SIG-M5 treated with dmso at 0.1 percent for 504 hours (cell line): ENCODE data around the gene C2CD4A.
"Not testable (repeated sequence)": the region's sequence is repeated elsewhere in the genome, so short reads cannot be mapped to it uniquely, and the experiment has no call there.

Source experiments
- DNase-seq: peaks from one replicate; lab custom pipeline; 2025; ENCODE audit not compliant: unreplicated experiment; lab: John Stamatoyannopoulos, UW

Gene C2CD4A, protein sequence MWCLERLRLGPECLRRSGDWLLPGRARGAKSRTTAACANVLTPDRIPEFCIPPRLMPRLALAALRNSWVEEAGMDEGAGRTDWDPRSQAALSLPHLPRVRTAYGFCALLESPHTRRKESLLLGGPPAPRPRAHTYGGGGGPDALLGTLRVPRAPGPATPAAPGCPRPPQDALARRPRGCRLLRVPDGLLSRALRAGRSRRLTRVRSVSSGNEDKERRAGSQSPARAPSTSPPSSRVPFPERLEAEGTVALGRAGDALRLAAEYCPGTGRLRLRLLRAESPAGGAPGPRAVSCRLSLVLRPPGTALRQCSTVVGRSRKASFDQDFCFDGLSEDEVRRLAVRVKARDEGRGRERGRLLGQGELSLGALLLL

GRCh38 chr15:62066663-62067447 lies at the start of gene C2CD4A:
C2CD4A (plus strand) TSS chr15:62066977; CDS start chr15:62067614, 637 bp downstream.
- DNase-seq = peak; percentile 26

GRCh38 chr15:62020576-62021160 lies 46.1 kb upstream of the C2CD4A start:
- DNase-seq = no peak

DNA sequence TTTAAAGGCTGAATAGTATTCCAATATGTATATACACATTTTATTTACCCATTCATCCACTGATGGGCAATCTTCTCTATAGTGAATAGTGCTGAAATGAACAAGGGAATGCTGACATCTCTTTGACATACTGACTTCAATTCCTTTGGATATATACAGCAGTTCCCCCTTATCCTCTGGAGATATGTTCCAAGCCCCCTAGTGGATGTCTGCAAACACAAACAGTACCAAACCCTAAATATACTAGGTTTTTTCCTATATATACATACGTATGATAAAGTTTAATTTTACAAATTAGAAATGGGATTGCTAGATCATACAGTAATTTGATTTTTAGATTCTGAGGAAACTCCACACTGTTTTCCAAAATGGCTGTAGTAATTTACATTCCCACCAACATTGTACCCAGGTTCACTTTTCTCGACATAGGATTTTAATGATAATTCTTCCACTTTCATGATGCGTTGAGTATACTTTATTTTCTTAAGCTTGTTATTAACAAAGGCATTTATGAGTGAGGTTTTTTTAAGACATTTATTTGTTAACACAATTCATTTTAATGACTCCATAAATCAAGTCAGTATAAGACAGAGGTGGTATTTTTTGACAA lies 44.7 kb upstream of the C2CD4A start:
- peak; percentile 9 for DNase-seq

- peak; percentile 10 for DNase-seq
Observed at GRCh38 chr15:62026487-62027262, 40.1 kb upstream of the C2CD4A start.

- DNase-seq = no peak
Observed at GRCh38 chr15:62027263-62027565, 39.6 kb upstream of the C2CD4A start.

- DNase-seq = no peak
Observed at GRCh38 chr15:62027916-62028315, 38.9 kb upstream of the C2CD4A start.

DNA sequence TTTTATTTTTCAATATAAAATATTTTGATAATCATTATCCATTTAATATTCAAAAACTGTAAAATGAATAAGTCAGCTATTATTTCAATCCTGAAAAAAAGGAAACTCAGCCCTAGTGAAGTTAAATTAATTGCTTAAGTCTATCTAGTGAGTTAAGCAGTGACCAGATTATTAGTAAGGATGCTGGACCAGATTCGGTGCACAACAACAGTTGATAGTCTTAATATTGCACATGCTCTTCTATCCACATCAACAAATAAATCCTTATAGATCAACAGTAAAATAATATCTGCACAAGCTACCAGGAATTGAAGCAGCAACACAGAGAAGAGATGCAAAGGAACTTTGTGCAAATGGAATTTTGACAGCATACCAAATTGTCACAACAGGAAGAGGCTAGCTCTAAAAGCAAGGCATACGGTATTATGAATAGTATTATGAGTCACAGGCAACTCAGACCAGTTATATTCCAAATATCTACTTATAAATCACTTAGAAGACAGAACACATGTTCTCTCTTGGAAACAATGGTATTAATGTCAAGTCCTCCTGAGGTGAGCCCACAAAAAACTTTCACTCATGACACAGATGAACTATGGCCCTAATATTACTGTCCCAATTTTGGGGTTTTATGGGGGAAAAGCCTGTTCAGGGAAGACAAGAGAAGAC lies 31.4 kb upstream of the C2CD4A start:
- no peak for DNase-seq

GRCh38 chr15:62046078-62046743 lies 20.6 kb upstream of the C2CD4A start:
- no peak for DNase-seq

DNA sequence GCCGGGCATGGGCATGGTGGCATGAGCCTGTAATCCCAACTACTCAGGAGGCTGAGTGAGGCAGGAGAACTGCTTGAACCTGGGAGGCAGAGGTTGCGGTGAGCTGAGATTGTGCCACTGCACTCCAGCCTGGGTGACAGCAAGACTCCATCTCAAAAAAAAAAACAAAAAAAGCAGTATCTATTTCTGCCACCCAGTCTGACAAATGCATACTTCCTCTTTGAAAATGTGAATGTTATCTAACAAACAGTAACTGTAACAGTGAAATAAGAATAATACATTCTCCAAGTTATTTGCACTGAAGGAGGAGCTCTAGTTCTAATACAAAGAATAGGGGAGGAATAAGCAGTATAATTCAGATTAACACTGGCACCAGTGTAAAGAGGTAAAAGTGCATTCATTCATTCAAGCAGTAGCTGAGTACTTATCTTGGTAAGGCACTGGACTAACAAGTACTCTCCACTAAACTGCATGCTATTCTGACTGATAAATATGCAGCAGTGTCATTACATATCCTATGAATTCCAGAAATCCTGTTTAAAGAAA lies 19.4 kb upstream of the C2CD4A start:
- DNase-seq = peak; percentile 33

GRCh38 chr15:62048254-62048653 lies 18.5 kb upstream of the C2CD4A start:
- DNase-seq = not testable (repeated sequence)

- DNase-seq = no peak
Observed at GRCh38 chr15:62050115-62050514, 16.7 kb upstream of the C2CD4A start.

DNA sequence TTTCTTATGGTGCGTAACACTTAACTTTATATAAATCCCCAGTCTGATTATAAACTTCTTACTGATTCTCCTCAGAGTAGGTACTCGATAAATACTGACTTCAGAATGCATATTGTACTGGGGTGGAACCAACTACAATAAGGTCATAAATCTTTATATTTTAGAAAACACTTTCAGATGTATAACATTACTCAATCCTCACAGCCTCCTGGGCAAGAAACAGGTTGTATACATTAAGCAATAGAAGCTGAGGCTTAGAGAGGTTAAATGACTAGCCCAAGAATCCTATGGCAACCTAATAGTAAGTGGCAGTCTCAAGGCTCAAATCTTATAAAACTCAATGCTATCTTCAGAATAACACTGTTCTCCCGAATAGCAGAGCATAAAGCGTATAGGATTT lies 15.6 kb upstream of the C2CD4A start:
- no peak for DNase-seq

GRCh38 chr15:62052713-62053112 lies 14.1 kb upstream of the C2CD4A start:
- peak; percentile 49 for DNase-seq

DNA sequence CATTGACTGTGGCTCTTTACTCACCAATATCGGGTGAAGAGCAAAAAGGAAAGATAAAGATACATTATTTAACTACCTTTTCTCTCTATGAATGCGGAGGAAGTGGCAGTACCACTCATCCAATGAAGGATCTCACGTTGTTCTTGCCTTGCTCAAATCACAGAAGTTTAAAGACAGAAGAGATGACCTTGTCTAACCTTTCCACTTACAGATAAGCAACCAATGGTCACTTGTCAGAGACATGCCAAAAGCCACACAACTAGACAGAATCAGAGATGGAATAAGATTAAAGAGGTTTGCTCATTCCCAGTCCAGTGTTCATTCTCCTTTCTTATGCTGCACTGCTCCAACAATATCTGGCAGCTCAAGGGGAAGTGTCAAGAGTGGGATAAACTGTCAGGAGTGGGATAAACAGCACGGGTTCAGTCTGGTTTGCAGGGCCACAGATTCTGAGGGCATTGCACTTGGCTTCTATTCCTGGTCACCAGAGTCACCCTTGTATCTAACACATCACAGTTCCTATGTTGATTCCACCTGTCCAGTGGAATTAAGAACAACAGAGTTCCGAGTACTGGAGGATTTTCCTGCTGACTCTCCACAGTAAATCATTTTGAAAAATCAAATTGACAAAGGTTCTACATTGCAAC lies 13.2 kb upstream of the C2CD4A start:
- DNase-seq = no peak

DNA sequence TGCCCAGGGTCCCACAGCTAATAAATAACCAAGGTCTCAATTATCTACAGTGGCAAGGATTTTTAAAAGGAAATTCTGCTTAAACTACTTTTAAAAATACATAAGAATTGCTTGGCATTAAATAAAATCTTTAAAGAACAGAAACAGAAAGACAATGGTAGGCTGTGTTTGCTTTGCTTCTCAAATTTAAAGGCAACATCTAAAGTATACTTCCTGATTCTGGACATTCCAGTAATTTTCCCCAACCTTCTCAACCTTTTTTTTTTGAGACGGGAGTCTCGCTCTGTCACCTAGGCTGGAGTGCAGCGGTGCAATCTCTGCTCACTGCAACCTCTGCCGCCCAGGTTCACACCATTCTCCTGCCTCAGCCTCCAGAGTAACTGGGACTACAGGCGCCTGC lies 11.8 kb upstream of the C2CD4A start:
- no peak for DNase-seq

DNA sequence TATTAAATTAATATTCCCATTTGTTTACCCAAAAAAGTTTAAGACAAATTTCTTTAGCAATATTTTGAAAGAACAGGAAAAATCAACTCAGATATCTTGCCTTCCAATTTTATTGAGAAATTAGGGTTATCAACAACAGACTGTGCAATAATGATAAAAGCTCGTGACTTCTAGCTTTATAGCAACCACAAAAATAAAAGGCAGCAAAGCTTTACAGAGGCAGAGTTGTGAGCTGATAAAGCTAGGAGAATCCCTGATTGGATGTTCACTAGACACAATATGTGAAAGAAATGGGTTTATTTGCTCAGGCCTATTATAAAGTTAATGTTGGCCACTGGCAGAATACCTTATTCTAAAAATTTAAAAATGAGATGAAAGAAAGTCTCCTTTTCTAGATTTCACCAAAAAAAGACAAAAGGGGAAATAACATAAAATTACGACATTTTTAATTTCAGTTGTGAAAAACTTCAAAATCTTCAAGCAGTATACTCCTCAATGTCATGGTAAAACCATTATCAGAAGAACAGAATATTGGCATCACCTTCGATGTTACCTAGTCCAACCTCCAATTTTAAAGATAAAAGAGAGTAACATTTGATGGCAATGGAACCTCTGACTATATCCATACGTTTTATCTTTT lies 9.3 kb upstream of the C2CD4A start:
- DNase-seq = peak; percentile 10

GRCh38 chr15:62058327-62059028 lies 8.3 kb upstream of the C2CD4A start:
- no peak for DNase-seq
